8988T (cell line): ENCODE measurements around the gene RHOF.

Experiments
- DNase-seq: peaks from one replicate; pipeline ENCODE4 v3.0.0; 2011

RHOF gene

GRCh38 chr12:121740847-121741246 lies 52.6 kb downstream of the RHOF start:
- DNase-seq = no peak

DNA sequence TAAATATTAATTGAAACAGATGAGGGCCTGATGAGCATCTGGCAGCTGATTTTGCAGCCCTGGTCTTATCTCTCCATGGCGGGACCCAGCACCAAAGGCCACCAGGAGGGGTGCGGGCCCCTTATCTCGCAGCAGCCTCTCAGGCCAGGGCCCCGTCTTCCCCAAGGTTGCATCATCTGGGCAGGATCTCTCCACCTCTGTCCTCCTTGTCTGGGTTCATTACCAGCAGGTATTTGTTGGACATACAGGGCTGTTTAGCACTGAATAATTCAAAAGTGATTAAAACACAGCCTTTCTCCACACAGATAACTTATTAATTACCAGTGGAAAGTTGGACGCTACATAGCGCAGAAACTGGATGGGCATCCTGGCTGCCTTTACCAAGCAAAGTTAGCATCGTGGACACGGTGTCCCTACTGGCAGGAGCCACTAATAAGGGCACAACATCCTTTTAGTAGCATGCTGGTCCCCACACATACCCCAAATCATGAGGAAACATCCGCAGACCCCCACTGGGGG lies 55.1 kb downstream of the RHOF start:
- DNase-seq = no peak

GRCh38 chr12:121733849-121734248 lies 59.6 kb downstream of the RHOF start:
- DNase-seq = no peak

- no peak for DNase-seq
These were observed 62.0 kb downstream of the RHOF start for GRCh38 chr12:121731473-121731872.

GRCh38 chr12:121729021-121729420 lies 64.5 kb downstream of the RHOF start:
- no peak for DNase-seq
